ENCODE data around the gene CASD1. TPM values are rescaled to one million over a fixed set of nuclear protein-coding genes. Genes with fewer than 3 reads are reported as not detected.

Gene CASD1
- total RNA-seq, 1 donor, result 16.0 TPM

DNA sequence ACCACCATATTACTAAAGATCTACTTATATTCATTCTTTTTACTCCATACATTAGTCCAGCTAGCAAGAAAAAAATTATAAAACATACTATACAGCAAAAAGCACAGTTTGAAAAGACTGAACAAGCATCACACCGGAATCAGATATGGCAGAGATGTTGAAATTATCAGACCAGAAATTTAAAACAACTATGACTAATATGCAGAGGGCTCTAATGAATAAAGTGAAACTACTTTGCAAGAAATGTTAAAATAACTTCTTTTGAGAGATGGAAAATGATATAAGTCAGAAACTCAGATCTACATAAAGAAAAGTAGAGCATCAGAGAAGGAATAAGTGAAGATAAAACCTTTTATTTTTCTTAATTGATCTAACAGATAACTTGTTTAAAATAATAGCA is 95.4 kb downstream of the CASD1 start:
- no peak overlapping the region for H3K4me3 ChIP-seq (ENCODE audit: low read depth, low read length)
- peak; percentile 21 for DNase-seq (ENCODE audit: low read depth)
- TF ChIP-seq, protein P1, sequence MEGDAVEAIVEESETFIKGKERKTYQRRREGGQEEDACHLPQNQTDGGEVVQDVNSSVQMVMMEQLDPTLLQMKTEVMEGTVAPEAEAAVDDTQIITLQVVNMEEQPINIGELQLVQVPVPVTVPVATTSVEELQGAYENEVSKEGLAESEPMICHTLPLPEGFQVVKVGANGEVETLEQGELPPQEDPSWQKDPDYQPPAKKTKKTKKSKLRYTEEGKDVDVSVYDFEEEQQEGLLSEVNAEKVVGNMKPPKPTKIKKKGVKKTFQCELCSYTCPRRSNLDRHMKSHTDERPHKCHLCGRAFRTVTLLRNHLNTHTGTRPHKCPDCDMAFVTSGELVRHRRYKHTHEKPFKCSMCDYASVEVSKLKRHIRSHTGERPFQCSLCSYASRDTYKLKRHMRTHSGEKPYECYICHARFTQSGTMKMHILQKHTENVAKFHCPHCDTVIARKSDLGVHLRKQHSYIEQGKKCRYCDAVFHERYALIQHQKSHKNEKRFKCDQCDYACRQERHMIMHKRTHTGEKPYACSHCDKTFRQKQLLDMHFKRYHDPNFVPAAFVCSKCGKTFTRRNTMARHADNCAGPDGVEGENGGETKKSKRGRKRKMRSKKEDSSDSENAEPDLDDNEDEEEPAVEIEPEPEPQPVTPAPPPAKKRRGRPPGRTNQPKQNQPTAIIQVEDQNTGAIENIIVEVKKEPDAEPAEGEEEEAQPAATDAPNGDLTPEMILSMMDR (IDR thresholded peaks at IDR 0.05; ENCODE audit: insufficient read depth, low read depth, low read length), result no peak

Small RNA genes within 50 kb of the gene (small RNA-seq; reads per million reads assigned to genes)
- gene RNU6-1328P, result not detected

Other genes with a start within 250 kb of the CASD1 start
- gene COL1A2, start 114.9 kb upstream of the CASD1 start, total RNA-seq, result 2,828 and 5,152 TPM in 2 replicates
- 43.5 and 92.8 TPM in 2 replicates for gene SGCE, start 146.3 kb downstream of the CASD1 start, total RNA-seq

Data from fibroblast of villous mesenchyme (primary cell).